Measurements from ENCODE around the gene SIRPB1. TPM values are rescaled to one million over a fixed set of nuclear protein-coding genes. Genes with fewer than 3 reads are reported as not detected.
"Not testable (repeated sequence)": the region's sequence is repeated elsewhere in the genome, so short reads cannot be mapped to it uniquely, and the experiment has no call there.

Gene SIRPB1
- total and polyA plus RNA-seq, 10 of the 15 experiments (the other 5 are each of a cell fraction or from before 2014, with no cell fraction given): 3.4 to 33.8 (median 14.1) TPM

GRCh38 chr20:1638643-1639042, 18.8 kb upstream of the SIRPB1 start:
- ChIA-PET SMC1A (ENCODE audit: uncharacterized antibody, unreplicated experiment) (interaction anchor here (0.6 kb wide), 1 partner anchor 27 kb away, joined by 3 read pairs; no protein-coding TSS in a partner anchor), CTCF (interaction anchor here (1.3 to 1.4 kb wide), 2 partner anchors 96 to 138 kb away, joined by 3 to 8 read pairs; no protein-coding TSS in a partner anchor), RAD21 (ENCODE audit: unreplicated experiment) (interaction anchor here (0.8 kb wide), 1 partner anchor 138 kb away, joined by 3 read pairs; no protein-coding TSS in a partner anchor)
- H3K9me3 ChIP-seq (replicated peaks; ENCODE audit: control insufficient read depth, insufficient read depth, low read length); H3K9ac ChIP-seq (ENCODE audit: control insufficient read depth, insufficient read depth, low read length); POLR2A ChIA-PET; DNase-seq (ENCODE audit: low read depth, low spot score); H3K79me2 ChIP-seq (ENCODE audit: control insufficient read depth, insufficient read depth, low read length); H3K27me3 ChIP-seq (replicated peaks in 1 of 2; ENCODE audit: control insufficient read depth in 2 of 2, insufficient read depth in 2 of 2, low read length in 1 of 2); H3K4me2 ChIP-seq (ENCODE audit: control insufficient read depth, insufficient read depth); H4K20me1 ChIP-seq (ENCODE audit: control insufficient read depth, insufficient read depth); H3K4me1 ChIP-seq (ENCODE audit: control insufficient read depth, insufficient read depth, low read length); in situ Hi-C loops (cut with MboI); BruUV-seq (replicated peaks); intact Hi-C loops (cut with micrococcal nuclease; ENCODE audit: unreplicated experiment); FAIRE-seq; H3K36me3 ChIP-seq (ENCODE audit: control insufficient read depth in 2 of 2, insufficient read depth in 2 of 2, low read length in 1 of 2); H3K27ac ChIP-seq (ENCODE audit: control insufficient read depth, insufficient read depth); H3K4me3 ChIP-seq; H2AFZ ChIP-seq (ENCODE audit: control insufficient read depth, low read depth, low read length); ATAC-seq: not testable (repeated sequence)
- WGBS (ENCODE audit: insufficient coverage, insufficient replicate concordance, low lambda C conversion rate, missing lambda C conversion rate): 97% methylated on average over 2 of the region's 2 CpGs

DNA sequence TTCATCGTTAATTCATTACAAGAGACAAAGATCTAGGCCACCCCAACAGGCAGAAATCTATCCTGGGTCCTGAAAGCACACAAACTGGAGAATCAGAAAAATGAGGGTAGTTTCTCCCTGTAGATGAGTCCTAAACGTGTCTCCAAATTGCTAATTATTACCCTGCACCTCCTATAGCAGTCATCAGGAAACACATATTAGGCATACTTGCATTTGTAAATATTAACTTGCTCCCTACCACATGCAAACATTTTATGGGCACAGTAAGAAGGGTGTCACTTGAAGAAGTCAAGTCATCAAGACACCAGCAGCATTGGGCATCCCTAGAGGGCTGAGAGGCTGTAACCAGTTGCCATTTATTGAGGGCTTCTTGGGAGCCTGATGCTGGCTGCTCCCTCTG, 17.9 kb upstream of the SIRPB1 start:
- in situ Hi-C loops (cut with MboI) (no loop called here), intact Hi-C loops (cut with micrococcal nuclease; ENCODE audit: unreplicated experiment) (no loop called here)
- Histone ChIP-seq H3K4me1 (ENCODE audit: control insufficient read depth, insufficient read depth, low read length) (no peaks in the 10 kb centered on the region), H3K36me3 (ENCODE audit: control insufficient read depth in 2 of 2, insufficient read depth in 2 of 2, low read length in 1 of 2) (no peaks in the 10 kb centered on the region), H3K9me3 (replicated peaks; ENCODE audit: control insufficient read depth, insufficient read depth, low read length) (no peaks in the 10 kb centered on the region; the same call in 2 of the 3 replicates), H3K27me3 (replicated peaks in 1 of 2; ENCODE audit: control insufficient read depth in 2 of 2, insufficient read depth in 2 of 2, low read length in 1 of 2) (no peaks in the 10 kb centered on the region; a peak in 1 of 4 replicates), H3K9ac (ENCODE audit: control insufficient read depth, insufficient read depth, low read length) (no peak overlapping the region), H3K79me2 (ENCODE audit: control insufficient read depth, insufficient read depth, low read length) (no peaks in the 10 kb centered on the region), H2AFZ (ENCODE audit: control insufficient read depth, low read depth, low read length) (no peak overlapping the region), H3K4me3 (no peak overlapping the region), H3K4me2 (ENCODE audit: control insufficient read depth, insufficient read depth) (no peak overlapping the region), H4K20me1 (ENCODE audit: control insufficient read depth, insufficient read depth) (no peaks in the 10 kb centered on the region), H3K27ac (ENCODE audit: control insufficient read depth, insufficient read depth) (no peak overlapping the region)
- FAIRE-seq (no peak), ATAC-seq (peak; percentile 40), DNase-seq (ENCODE audit: low read depth, low spot score) (no peak)
- CTCF ChIA-PET: interaction anchor here (1.3 to 1.4 kb wide), 2 partner anchors 97 to 139 kb away, joined by 3 to 8 read pairs; no protein-coding TSS in a partner anchor
- RAD21 ChIA-PET (ENCODE audit: unreplicated experiment): interaction anchor here (0.8 kb wide), 1 partner anchor 139 kb away, joined by 3 read pairs; no protein-coding TSS in a partner anchor
- no peak for TF ChIP-seq TCF3 (IDR thresholded peaks at IDR 0.05; ENCODE audit: borderline replicate concordance, insufficient read depth, low read depth, low read length)
- TF ChIP-seq CUX1 (IDR thresholded peaks at IDR 0.05; ENCODE audit: insufficient replicate concordance, low read depth, low read length): no peak
- TF ChIP-seq, protein P1, sequence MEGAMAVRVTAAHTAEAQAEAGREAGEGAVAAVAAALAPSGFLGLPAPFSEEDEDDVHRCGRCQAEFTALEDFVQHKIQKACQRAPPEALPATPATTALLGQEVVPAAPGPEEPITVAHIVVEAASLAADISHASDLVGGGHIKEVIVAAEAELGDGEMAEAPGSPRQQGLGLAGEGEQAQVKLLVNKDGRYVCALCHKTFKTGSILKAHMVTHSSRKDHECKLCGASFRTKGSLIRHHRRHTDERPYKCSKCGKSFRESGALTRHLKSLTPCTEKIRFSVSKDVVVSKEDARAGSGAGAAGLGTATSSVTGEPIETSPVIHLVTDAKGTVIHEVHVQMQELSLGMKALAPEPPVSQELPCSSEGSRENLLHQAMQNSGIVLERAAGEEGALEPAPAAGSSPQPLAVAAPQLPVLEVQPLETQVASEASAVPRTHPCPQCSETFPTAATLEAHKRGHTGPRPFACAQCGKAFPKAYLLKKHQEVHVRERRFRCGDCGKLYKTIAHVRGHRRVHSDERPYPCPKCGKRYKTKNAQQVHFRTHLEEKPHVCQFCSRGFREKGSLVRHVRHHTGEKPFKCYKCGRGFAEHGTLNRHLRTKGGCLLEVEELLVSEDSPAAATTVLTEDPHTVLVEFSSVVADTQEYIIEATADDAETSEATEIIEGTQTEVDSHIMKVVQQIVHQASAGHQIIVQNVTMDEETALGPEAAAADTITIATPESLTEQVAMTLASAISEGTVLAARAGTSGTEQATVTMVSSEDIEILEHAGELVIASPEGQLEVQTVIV (IDR thresholded peaks at IDR 0.05; ENCODE audit: borderline replicate concordance, partially characterized antibody): no peak
- POLR2A ChIA-PET: no interaction called here
- WGBS (ENCODE audit: insufficient coverage, insufficient replicate concordance, low lambda C conversion rate, missing lambda C conversion rate): 13% methylated on average over 2 of the region's 2 CpGs
- SMC1A ChIA-PET (ENCODE audit: uncharacterized antibody, unreplicated experiment): interaction anchor here (0.6 kb wide), 1 partner anchor 14 kb away, joined by 3 read pairs; no protein-coding TSS in a partner anchor
- BruUV-seq (replicated peaks): no TSS peak
